K562 (cell line): ENCODE measurements around the gene TKTL1. TPM values are rescaled to one million over a fixed set of nuclear protein-coding genes. Genes with fewer than 3 reads are reported as not detected.
A peak's percentile ranks its signal among the peaks of the same experiment; 100 is the strongest.

Experiments
- ATAC-seq: fragments of 200-7000 bp; cut with Tn5 transposase; 3 replicates; pipeline ENCODE4 v1.9.1; 2020; ENCODE audit warnings: moderate library complexity
- BruUV-seq: library from RNA; stranded (reverse); fragments of 400-500 nt; replicated peaks from 2 replicates; lab custom pipeline; 2021; lab: Mats Ljungman, UMichigan
- CTCF ChIA-PET: fragments of 300-600 bp; formaldehyde crosslinking; extraction: SDS; loops from one replicate; lab custom pipeline; 2021; ENCODE audit warnings: low intra/inter-chr PET ratio; lab: Yijun Ruan, JAX
- POLR2A ChIA-PET: fragments of 300-600, 350-650 bp; sonication (Branson Sonifier 250); formaldehyde crosslinking; extraction: SDS; loops from one replicate; lab custom pipeline; 2021; ENCODE audit warnings: antibody characterized with exemption, inconsistent platforms; lab: Yijun Ruan, JAX
- DNase-seq, 4 experiments: peaks; one replicate each; pipeline versions ENCODE4 v3.0.0 to v3.0.0-alpha.2; 2011 to 2018; ENCODE audit warnings: low spot score in 3 of 4, mixed read lengths in 3 of 4; ENCODE audit errors: extremely low read depth in 1 of 4
- FAIRE-seq: peaks from 2 replicates; lab custom pipeline; 2011; peaks lifted over from hg19 to GRCh38; lab: Jason Lieb, UNC
- H2AFZ ChIP-seq: 2 replicates; pipeline ENCODE4 v1.6.0; 2011; ENCODE audit warnings: low read depth, low read length, control low read depth, inconsistent platforms
- H3K27ac ChIP-seq: fragments of 200-600 bp; 3 replicates; pipeline ENCODE4 v1.8.0; 2011; ENCODE audit warnings: low read depth, mild to moderate bottlenecking, control low read depth, inconsistent platforms, low read length, moderate library complexity, mixed read lengths; ENCODE audit errors: extremely low read depth
- H3K27me3 ChIP-seq, 2 experiments: fragments of 300-600 bp in 1 of 2; 2 replicates in 1 of 2; 3 replicates in 1 of 2; pipeline versions ENCODE4 v1.6.0 to v1.8.0; 2011; ENCODE audit warnings: inconsistent platforms in 2 of 2, low read length in 2 of 2, mild to moderate bottlenecking in 1 of 2, mixed read lengths in 1 of 2, moderate library complexity in 1 of 2; ENCODE audit not compliant: control insufficient read depth in 2 of 2, insufficient read depth in 2 of 2
- H3K36me3 ChIP-seq: fragments of 300-600 bp; 3 replicates; pipeline ENCODE4 v1.8.0; 2011; ENCODE audit warnings: mild to moderate bottlenecking, low read length, inconsistent platforms; ENCODE audit not compliant: control insufficient read depth, insufficient read depth
- H3K4me1 ChIP-seq, 2 experiments: fragments of 200-600 bp in 1 of 2; replicated peaks in 1 of 2; 2 replicates in 1 of 2; 3 replicates in 1 of 2; pipeline versions ENCODE4 v1.5.1 to v1.8.0; 2011; ENCODE audit warnings: inconsistent platforms in 2 of 2, low read length in 2 of 2, mild to moderate bottlenecking in 1 of 2, mixed read lengths in 1 of 2, moderate library complexity in 1 of 2; ENCODE audit not compliant: control insufficient read depth in 2 of 2, insufficient read depth in 2 of 2
- H3K4me2 ChIP-seq: 2 replicates; pipeline ENCODE4 v1.6.1; 2011; ENCODE audit warnings: low read length, control low read depth, inconsistent platforms, mixed read lengths; ENCODE audit not compliant: insufficient read depth
- H3K4me3 ChIP-seq: fragments of 200-600 bp; sonication (generic), shearing (Covaris generic); 2 replicates; pipeline ENCODE4 v1.5.1; 2016; ENCODE audit warnings: control low read depth, inconsistent platforms
- H3K79me2 ChIP-seq: fragments of 200-600 bp; 3 replicates; pipeline ENCODE4 v1.8.0; 2011; ENCODE audit warnings: low read length, inconsistent platforms; ENCODE audit not compliant: control insufficient read depth, insufficient read depth
- H3K9ac ChIP-seq, 2 experiments: 2 replicates each; pipeline versions ENCODE4 v1.6.0 to v1.6.1; 2011; ENCODE audit warnings: low read depth in 2 of 2, low read length in 2 of 2, control low read depth in 1 of 2, inconsistent platforms in 1 of 2, mild to moderate bottlenecking in 1 of 2, mixed read lengths in 1 of 2; ENCODE audit not compliant: insufficient read depth in 1 of 2
- H3K9me1 ChIP-seq: one replicate; pipeline ENCODE4 v1.6.0; 2011; ENCODE audit warnings: inconsistent platforms, mild to moderate bottlenecking, low read length, moderate library complexity; ENCODE audit not compliant: control insufficient read depth, insufficient read depth
- H3K9me3 ChIP-seq: replicated peaks from 2 replicates; pipeline ENCODE4 v1.5.1; 2011; ENCODE audit warnings: low read depth, low read length, inconsistent platforms; ENCODE audit not compliant: control insufficient read depth, insufficient read depth
- H4K20me1 ChIP-seq: replicated peaks from 2 replicates; pipeline ENCODE4 v1.6.1; 2011; ENCODE audit warnings: low read length, inconsistent platforms, mixed read lengths; ENCODE audit not compliant: control insufficient read depth, insufficient read depth
- NR4A1 ChIP-seq, 2 experiments: fragments of 250-450 bp in 1 of 2; fragments of 450-650 bp in 1 of 2; sonication (Bioruptor Pico) in 1 of 2; IDR thresholded peaks; 2 replicates each; pipeline versions ENCODE4 v1.4.0 to v1.6.1; 2016 to 2020; ENCODE audit warnings: mild to moderate bottlenecking in 2 of 2, missing compliant biosample characterization in 1 of 2, missing genetic modification characterization in 1 of 2, moderate library complexity in 1 of 2
- POLR2G ChIP-seq: fragments of 200-400 bp; formaldehyde crosslinking; IDR thresholded peaks from 2 replicates; pipeline ENCODE4 v1.6.1; 2017; ENCODE audit warnings: low read depth, mild to moderate bottlenecking, antibody characterized with exemption, low read length, moderate library complexity
- RBFOX2 ChIP-seq: fragments of 200-400 bp; formaldehyde crosslinking; IDR thresholded peaks from 2 replicates; pipeline ENCODE4 v1.6.1; 2017; ENCODE audit warnings: low read depth, mild to moderate bottlenecking, low read length, moderate library complexity
- RBM15 ChIP-seq: fragments of 200-400 bp; formaldehyde crosslinking; IDR thresholded peaks from 2 replicates; pipeline ENCODE4 v1.6.1; 2018; ENCODE audit warnings: mild to moderate bottlenecking, low read length, moderate library complexity; ENCODE audit not compliant: insufficient read depth
- RFX1 ChIP-seq: fragments of 450-650 bp; IDR thresholded peaks from 2 replicates; pipeline ENCODE4 v1.6.1; 2016; ENCODE audit warnings: mild to moderate bottlenecking, moderate library complexity
- ZKSCAN3 ChIP-seq: fragments of 250-450 bp; sonication (Bioruptor Pico); IDR thresholded peaks from 2 replicates; pipeline ENCODE4 v1.4.0; 2020
- WGBS: fragments of 100-300 bp; shearing (Covaris generic); methylation state at CpG from one replicate; pipeline ENCODE4 v1.1.6; 2016; ENCODE audit warnings: low coverage, mixed read lengths; ENCODE audit not compliant: insufficient coverage; ENCODE audit errors: missing lambda C conversion rate; 5-methylcytosine and 5-hydroxymethylcytosine counted together
- in situ Hi-C: fragments of 300-500 bp; cut with MboI; formaldehyde crosslinking; loops from 4 replicates; pipeline ENCODE4 v1.15.0; 2018; ENCODE audit warnings: inconsistent platforms, mixed read lengths
- intact Hi-C: fragments of 100-400 bp; cut with micrococcal nuclease; formaldehyde crosslinking; loops from 2 replicates; pipeline ENCODE4 v1.14.2; 2022
- polyA plus RNA-seq, 8 experiments: library from polyadenylated mRNA; depleted of rRNA in 4 of 8; stranded (reverse) in 5 of 8; unstranded in 3 of 8; fragments of >200 nt; fragmentation: Nextera tagmentation in 2 of 8; fragmentation: Illumina TruSeq in 1 of 8; extraction: Ambion mirVana in 2 of 8; extraction: Trizol in 1 of 8; gene quantifications; 2 replicates each; pipeline versions ENCODE4 v1.2.1 to v1.2.3, GENCODE V29; 2011 to 2014; ENCODE audit warnings: inconsistent platforms in 1 of 8, missing spikeins in 1 of 8
- total RNA-seq, 7 experiments: library from RNA; depleted of rRNA in 6 of 7; stranded (reverse); fragments of >200 nt in 6 of 7; fragmentation: Illumina TruSeq in 2 of 7; extraction: Trizol in 2 of 7; gene quantifications; 2 replicates each; pipeline versions ENCODE4 v1.2.1 to v1.2.3, GENCODE V29; 2011 to 2021; ENCODE audit warnings: low replicate concordance in 1 of 7
- TF ChIP-seq, protein P1 (sequence below): sonication (generic); formaldehyde crosslinking; IDR thresholded peaks from 2 replicates; pipeline ENCODE4 v1.8.0; 2022; ENCODE audit warnings: missing genetic modification reagents, mild to moderate bottlenecking, borderline replicate concordance

The TKTL1 gene
- total and polyA plus RNA-seq, 9 of the 15 experiments (the other 6 are each of a cell fraction or from before 2014, with no cell fraction given), result 0.18 to 0.71 (median 0.38) TPM

DNA sequence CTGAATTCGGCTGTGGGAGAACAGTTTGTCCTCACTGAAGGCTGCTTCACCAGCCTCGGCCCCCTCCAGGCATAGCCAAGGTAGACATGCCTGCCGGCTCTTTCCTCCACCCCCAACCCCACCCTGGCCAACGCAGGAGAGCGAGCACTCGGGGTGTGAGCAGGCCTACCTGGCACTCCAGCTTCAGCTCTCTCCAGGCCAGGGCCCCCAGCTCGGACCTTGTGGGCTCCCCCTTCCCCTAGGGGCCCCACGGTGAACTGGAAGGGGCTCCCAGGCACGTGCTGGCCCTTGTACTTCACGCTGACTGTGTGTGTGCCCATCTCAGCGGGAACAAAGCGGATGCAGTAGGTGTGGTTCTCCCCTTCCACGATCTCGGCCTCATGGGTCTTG is 56.4 kb downstream of the TKTL1 start:
- H3K4me3 ChIP-seq, result no peak overlapping the region
- ChIA-PET POLR2A (no interaction called here), CTCF (no interaction called here)
- no peak for TF ChIP-seq NR4A1 (CRISPR knock-in tag; IDR thresholded peaks at IDR 0.05)
- no peak for TF ChIP-seq NR4A1 (tag; IDR thresholded peaks at IDR 0.05)
- TF ChIP-seq ZKSCAN3 (CRISPR knock-in tag), result no peak
- peak; percentile 60 for TF ChIP-seq POLR2G
- no peak for TF ChIP-seq RFX1
- TF ChIP-seq RBFOX2, result peak; percentile 53
- TF ChIP-seq, protein P1, sequence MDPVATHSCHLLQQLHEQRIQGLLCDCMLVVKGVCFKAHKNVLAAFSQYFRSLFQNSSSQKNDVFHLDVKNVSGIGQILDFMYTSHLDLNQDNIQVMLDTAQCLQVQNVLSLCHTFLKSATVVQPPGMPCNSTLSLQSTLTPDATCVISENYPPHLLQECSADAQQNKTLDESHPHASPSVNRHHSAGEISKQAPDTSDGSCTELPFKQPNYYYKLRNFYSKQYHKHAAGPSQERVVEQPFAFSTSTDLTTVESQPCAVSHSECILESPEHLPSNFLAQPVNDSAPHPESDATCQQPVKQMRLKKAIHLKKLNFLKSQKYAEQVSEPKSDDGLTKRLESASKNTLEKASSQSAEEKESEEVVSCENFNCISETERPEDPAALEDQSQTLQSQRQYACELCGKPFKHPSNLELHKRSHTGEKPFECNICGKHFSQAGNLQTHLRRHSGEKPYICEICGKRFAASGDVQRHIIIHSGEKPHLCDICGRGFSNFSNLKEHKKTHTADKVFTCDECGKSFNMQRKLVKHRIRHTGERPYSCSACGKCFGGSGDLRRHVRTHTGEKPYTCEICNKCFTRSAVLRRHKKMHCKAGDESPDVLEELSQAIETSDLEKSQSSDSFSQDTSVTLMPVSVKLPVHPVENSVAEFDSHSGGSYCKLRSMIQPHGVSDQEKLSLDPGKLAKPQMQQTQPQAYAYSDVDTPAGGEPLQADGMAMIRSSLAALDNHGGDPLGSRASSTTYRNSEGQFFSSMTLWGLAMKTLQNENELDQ (CRISPR knock-in tag), result no peak
- TF ChIP-seq RBM15, result no peak
- no peak for ATAC-seq
- intact Hi-C loops (no loop called here), in situ Hi-C loops (no loop called here)
- no peaks in the 10 kb centered on the region for H3K9me3 ChIP-seq
- H3K9me1 ChIP-seq, result no peaks in the 10 kb centered on the region
- H3K79me2 ChIP-seq, result no peaks in the 10 kb centered on the region
- no peak overlapping the region; a peak in 1 of 4 replicates for H3K9ac ChIP-seq
- no peak overlapping the region for H3K4me2 ChIP-seq
- H3K36me3 ChIP-seq, result peaks cover 89% of the 10 kb centered on the region; the same call in 2 of the 3 replicates
- no peak overlapping the region for H2AFZ ChIP-seq
- no peaks in the 10 kb centered on the region for H3K27me3 ChIP-seq
- BruUV-seq, result no TSS peak
- H4K20me1 ChIP-seq, result peaks cover 13% of the 10 kb centered on the region
- FAIRE-seq, result no peak
- 89% methylated on average over 12 of the region's 14 CpGs for WGBS
- H3K4me1 ChIP-seq, result peaks cover 3 to 51% of the 10 kb centered on the region in 2 experiments; a peak in 3 of 5 replicates
- H3K27ac ChIP-seq, result no peak overlapping the region
- no peak for DNase-seq
